Measurements from ENCODE around the gene OSTN. TPM values are rescaled to one million over a fixed set of nuclear protein-coding genes. Genes with fewer than 3 reads are reported as not detected.
"Not testable (repeated sequence)": the region's sequence is repeated elsewhere in the genome, so short reads cannot be mapped to it uniquely, and the experiment has no call there.

The OSTN gene
- polyA plus RNA-seq, 5 donors = 0.06 to 0.20 (median 0.07) TPM; not detected in 1

DNA sequence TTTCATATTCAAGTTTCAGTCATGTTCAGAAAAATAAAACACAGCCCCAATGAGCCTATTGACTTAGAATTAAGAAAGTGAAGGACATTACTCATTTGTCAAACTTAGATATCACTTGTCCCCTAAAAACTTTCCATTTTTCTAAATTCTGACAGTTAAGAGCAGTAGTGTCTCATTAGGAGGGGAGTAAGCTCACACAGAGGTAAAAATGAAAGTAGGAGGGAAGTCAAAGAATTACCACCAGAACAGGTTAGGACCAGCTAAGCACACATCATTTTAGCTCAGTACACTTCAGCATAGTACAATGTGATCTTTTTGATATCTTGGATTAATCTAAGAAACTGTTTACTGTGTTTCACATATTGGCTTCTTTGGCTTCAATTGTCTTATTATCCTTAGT is 64.3 kb downstream of the OSTN start:
- no peak for DNase-seq

- DNase-seq = no peak
Observed at GRCh38 chr3:191263850-191264249, 64.8 kb downstream of the OSTN start.

- no peak for DNase-seq
Observed at GRCh38 chr3:191268737-191269136, 69.7 kb downstream of the OSTN start.

DNA sequence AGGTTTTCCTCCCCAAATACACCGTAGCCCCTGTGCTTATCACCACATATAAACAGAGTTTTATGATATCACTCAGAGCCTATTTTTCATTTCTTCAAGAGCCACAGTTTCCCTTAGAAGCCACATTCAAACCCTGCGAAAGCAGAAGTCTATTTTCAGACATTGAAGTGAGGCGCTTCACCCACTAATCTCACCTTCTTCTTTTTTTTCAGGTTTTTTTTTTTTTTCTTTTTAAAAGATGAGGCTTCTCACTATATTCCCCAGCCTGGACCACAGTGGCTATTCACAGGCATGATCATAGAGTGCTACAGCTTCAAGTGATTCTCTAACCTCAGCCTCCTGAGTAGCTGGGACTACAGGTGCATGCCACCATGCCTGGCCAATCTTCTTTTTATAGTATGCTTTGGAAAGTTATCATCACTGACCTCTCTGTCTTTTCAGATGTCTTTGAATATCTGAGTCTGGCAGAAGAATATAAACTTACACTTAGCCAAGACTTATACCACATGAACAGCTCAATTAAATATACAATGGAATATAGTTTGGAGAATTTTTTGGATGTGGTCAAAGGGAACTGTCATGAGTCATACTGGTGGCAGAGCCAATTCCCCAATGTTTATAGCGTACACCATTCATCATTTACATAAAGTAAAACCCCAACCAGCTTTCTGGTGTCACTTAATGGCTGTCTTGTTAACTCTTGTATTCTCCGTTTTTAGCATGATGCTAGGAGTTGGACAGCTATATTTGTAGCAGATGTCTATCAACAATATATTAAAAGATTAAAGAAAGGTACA is 70.4 kb downstream of the OSTN start:
- DNase-seq = no peak

DNA sequence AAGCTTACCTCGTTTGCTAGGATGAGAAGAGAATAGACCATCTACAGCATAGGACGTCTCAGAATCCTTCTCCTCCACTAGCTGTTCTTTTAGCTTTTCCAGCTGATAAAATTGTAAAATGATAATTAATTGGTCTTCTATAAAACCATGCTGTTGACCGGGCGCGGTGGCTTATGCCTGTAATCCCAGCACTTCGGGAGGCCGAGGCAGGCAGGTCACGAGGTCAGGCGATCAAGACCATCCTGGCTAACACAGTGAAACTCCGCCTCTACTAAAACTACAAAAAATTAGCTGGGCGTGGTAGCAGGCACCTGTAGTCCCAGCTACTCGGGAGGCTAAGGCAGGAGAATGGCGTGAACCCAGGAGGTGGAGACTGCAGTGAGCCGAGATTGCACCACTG is 76.2 kb downstream of the OSTN start:
- DNase-seq = not testable (repeated sequence)

- DNase-seq = no peak
Observed at GRCh38 chr3:191275751-191276150, 76.7 kb downstream of the OSTN start.

DNA sequence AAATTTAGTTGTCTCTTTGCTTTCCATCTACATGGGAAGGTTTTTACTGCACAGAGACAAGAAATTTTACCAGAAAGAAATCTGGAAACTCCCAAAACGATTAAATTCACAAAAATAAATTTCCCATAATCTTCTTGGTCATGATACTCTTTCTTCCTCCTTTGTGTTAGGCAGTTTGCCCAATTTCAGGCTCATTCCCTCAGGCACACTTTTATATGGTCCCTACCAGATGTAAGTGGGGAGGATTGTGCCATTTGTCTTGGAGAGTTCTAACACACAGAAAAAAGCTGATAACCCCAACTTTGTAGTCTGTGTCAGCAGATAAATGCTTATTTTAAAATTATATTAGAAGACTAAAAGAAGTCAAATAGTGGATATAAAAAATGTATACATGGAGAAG is 81.1 kb downstream of the OSTN start:
- DNase-seq = no peak

DNA sequence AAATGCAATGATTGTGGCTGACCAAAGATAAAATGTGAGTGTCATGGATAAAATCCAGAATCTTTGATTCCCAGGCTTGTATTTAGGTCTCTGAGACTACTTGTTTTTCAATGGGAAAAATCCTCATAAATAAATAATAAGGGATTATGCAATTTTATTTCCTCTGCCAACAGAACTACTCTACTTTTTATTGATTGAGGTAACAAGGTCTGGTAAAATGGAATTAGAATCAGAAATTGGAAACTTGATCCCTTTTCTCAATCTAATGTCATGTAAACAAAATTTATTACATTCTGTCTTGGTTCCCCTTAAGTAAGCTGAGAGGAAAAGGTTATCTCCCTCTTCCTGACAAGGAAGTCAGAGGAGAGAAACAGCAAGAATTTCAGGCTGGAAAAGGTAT is 81.8 kb downstream of the OSTN start:
- no peak for DNase-seq

GRCh38 chr3:191282251-191283185 is 83.5 kb downstream of the OSTN start:
- DNase-seq = no peak

DNA sequence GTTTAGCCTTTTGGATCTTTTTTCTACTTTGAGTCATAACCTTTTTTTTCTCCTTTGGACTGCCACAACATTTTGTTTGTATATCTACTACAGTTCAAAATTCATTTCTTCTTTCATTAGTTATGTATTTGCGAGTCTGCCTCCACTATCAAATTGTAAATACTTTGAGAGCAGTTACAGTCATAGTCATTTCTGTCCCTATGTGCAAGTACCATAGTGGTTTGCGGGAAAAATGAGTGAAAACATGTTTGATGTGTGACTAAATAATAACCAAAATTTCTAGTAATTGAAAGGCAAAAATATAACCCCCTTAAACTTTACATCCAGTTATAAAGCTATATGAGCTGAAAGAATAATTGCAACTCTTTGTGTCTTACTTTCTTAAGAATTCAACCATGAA is 84.4 kb downstream of the OSTN start:
- no peak for DNase-seq

DNA sequence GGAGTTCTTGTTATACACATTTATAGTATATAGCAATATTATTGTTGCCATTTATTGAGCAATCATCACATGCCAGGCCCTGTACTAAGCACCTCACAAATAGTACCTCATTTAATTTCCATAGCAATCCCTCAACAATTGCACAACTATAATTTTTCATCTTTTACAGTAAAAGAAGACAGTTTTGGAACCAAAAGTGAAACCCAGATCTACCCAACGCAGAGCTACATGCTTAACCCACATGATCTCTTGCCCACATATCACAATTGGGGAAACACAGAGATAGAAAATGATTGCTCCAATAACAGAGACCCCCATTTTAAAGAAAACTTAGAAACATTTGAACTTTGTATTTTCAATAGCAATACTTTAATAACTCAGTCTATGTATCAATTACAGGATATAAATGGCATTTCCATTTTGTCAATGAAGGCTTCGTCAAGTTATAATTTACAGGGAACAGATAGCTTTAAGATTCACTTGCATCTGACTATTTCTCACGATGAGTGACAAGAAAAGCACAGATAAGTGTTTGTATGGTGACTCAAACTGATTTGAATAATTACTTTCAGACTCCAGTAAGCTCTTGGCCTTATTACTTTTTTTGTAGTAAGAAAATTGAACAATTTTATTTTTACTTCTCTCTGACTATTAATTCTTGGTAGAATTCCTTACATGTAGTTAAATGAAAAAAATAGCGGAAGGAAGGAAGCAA is 91.4 kb downstream of the OSTN start:
- no peak for DNase-seq

- DNase-seq = no peak
Observed at GRCh38 chr3:191292243-191293015, 93.4 kb downstream of the OSTN start.

GRCh38 chr3:191294291-191294690 is 95.2 kb downstream of the OSTN start:
- no peak for DNase-seq

DNA sequence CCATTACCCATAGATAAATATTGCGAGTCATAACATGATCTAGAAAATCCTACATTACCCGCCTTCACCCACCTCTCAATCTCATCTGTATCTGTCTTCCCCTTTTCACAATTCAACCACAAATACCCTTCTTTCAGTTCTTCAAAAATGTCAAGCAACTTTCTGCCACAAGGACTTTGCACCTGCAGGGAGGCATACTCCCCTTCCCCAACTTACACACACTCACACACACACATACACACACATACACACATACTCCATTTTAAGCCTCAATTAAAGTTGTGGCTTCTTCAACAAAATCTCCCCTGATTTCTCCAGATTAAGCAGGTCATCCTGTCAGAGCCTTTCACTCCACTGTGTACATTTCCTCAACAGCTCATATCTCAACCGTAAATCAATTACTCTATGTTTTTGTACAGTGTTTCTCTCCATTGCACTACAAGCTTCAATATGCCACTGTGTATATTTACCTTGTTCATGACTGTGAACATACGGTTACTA is 97.0 kb downstream of the OSTN start:
- no peak for DNase-seq

- no peak for DNase-seq
Observed at GRCh38 chr3:191298846-191299245, 99.8 kb downstream of the OSTN start.

- DNase-seq = no peak
Observed at GRCh38 chr3:191300422-191300821, 101.4 kb downstream of the OSTN start.

DNA sequence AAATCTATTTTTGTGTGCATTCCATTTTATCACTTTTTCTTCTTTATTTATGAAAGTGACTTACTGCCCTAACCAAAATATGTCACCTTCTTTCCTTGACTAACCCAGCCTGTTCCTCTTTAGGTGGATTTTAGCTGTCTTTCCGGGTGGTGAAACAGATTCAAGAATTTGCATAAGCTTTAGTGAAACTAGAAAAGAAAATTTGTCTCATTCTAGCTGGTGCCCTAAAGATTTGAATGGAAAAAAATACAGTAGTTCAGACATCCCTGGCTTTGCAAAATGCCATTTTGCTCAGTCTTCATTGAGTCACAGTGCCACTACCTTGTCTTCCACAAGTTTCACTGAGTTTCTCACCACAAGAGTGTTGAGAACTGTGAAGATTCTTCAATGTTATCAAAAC is 102.0 kb downstream of the OSTN start:
- DNase-seq = no peak

GRCh38 chr3:191301782-191302411 is 102.9 kb downstream of the OSTN start:
- no peak for DNase-seq

- DNase-seq = no peak
Observed at GRCh38 chr3:191302451-191302850, 103.4 kb downstream of the OSTN start.

DNA sequence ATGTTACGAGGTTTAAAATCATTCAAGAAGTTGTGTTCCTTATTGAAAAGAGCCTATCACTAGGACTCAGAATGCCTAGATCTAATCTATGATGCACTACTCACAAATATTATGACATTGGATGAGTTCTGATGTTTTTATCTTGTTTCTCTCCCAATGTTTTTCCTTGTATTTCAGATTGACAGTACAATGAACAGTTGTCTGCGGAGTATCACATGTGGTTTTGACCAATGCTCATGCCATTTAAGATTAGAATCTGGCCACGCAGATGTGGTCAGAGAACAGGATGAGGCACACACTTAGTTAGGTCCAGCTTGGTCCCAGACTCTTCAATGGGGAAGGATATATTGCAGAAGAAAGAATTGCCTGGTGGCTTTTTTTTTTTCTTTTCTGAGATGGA is 104.6 kb downstream of the OSTN start:
- DNase-seq = no peak

DNA sequence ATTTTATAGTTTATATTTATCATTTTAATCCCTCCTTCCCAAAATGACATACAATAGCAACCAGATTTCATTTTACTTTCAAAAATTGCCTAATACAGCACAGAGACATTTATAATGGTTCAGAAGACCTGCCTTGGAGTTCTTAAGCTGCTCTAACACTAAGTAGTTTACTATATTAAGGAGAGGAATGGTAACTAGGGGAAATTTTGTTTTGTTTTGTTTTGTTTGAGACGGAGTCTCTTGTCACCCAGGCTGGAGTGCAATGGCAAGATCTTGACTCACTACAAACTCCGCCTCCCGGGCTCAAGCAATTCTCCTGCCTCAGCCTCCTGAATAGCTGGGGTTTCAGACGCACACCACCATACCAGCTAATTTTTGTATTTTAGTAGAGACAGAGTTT is 107.4 kb downstream of the OSTN start:
- DNase-seq = no peak
